OCI-LY7 (cell line): Measurements from ENCODE around the gene ORC3.

Experiments
- EZH2phosphoT487 ChIP-seq: fragments of 200-600 bp; sonication (generic); IDR thresholded peaks from 2 replicates; pipeline ENCODE4 v1.6.1; 2018; ENCODE audit warnings: low read depth, borderline replicate concordance, mild to moderate bottlenecking, mixed run types, antibody characterized with exemption, low read length, moderate library complexity, mixed read lengths
- TF ChIP-seq, protein P1 (sequence below): fragments of 200-600 bp; sonication (generic); conservative IDR thresholded peaks from 2 replicates; pipeline ENCODE4 v1.5.1; 2014; ENCODE audit warnings: mild to moderate bottlenecking, antibody characterized with exemption, low read length, moderate library complexity, mixed read lengths

GRCh38 chr6:87701344-87701675, 111.4 kb downstream of the ORC3 start:
- TF ChIP-seq EZH2phosphoT487: no peak
- TF ChIP-seq, protein P1, sequence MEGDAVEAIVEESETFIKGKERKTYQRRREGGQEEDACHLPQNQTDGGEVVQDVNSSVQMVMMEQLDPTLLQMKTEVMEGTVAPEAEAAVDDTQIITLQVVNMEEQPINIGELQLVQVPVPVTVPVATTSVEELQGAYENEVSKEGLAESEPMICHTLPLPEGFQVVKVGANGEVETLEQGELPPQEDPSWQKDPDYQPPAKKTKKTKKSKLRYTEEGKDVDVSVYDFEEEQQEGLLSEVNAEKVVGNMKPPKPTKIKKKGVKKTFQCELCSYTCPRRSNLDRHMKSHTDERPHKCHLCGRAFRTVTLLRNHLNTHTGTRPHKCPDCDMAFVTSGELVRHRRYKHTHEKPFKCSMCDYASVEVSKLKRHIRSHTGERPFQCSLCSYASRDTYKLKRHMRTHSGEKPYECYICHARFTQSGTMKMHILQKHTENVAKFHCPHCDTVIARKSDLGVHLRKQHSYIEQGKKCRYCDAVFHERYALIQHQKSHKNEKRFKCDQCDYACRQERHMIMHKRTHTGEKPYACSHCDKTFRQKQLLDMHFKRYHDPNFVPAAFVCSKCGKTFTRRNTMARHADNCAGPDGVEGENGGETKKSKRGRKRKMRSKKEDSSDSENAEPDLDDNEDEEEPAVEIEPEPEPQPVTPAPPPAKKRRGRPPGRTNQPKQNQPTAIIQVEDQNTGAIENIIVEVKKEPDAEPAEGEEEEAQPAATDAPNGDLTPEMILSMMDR: no peak
